HG03439 (cell line): ENCODE results near the gene GSTT4.
"Not testable (repeated sequence)": the region's sequence is repeated elsewhere in the genome, so short reads cannot be mapped to it uniquely, and the experiment has no call there.

Source experiments
- ATAC-seq: cut with Tn5 transposase; IDR thresholded peaks from one replicate; pipeline ENCODE4 v1.9.1; 2021; ENCODE audit warnings: mild to moderate bottlenecking, moderate library complexity; ENCODE audit not compliant: unreplicated experiment

GSTT4 gene

GRCh38 chr22:24005201-24005600 is at the start of gene GSTT4:
Gene GSTT4 (minus strand): TSS chr22:24005453. CDS start chr22:24005356, 97 bp downstream.
- no peak for ATAC-seq

- no peak for ATAC-seq
Measured at GRCh38 chr22:24054356-24054755, 49.1 kb upstream of the GSTT4 start.

GRCh38 chr22:24053481-24054226 is 48.4 kb upstream of the GSTT4 start:
- ATAC-seq: peak; percentile 51

- no peak for ATAC-seq
Measured at GRCh38 chr22:24051568-24051967, 46.3 kb upstream of the GSTT4 start.

GRCh38 chr22:24051028-24051427 is 45.8 kb upstream of the GSTT4 start:
- ATAC-seq: no peak

GRCh38 chr22:24049978-24050377 is 44.7 kb upstream of the GSTT4 start:
- no peak for ATAC-seq

- no peak for ATAC-seq
Measured at GRCh38 chr22:24049211-24049610, 44.0 kb upstream of the GSTT4 start.

GRCh38 chr22:24046024-24046423 is 40.8 kb upstream of the GSTT4 start:
- ATAC-seq: no peak

- no peak for ATAC-seq
Measured at GRCh38 chr22:24043958-24044357, 38.7 kb upstream of the GSTT4 start.

- not testable (repeated sequence) for ATAC-seq
Measured at GRCh38 chr22:24043465-24043864, 38.2 kb upstream of the GSTT4 start.

GRCh38 chr22:24040946-24041345 is 35.7 kb upstream of the GSTT4 start:
- ATAC-seq: no peak

GRCh38 chr22:24039046-24039445 is 33.8 kb upstream of the GSTT4 start:
- ATAC-seq: no peak

GRCh38 chr22:24037851-24038765 is 32.9 kb upstream of the GSTT4 start:
- no peak for ATAC-seq

GRCh38 chr22:24035296-24035695 is 30.0 kb upstream of the GSTT4 start:
- ATAC-seq: no peak

- no peak for ATAC-seq
Measured at GRCh38 chr22:24033731-24034130, 28.5 kb upstream of the GSTT4 start.

GRCh38 chr22:24030186-24030702 is 25.0 kb upstream of the GSTT4 start:
- no peak for ATAC-seq

- no peak for ATAC-seq
Measured at GRCh38 chr22:24029304-24029703, 24.1 kb upstream of the GSTT4 start.

- ATAC-seq: no peak
Measured at GRCh38 chr22:24028533-24028932, 23.3 kb upstream of the GSTT4 start.

- no peak for ATAC-seq
Measured at GRCh38 chr22:24027991-24028390, 22.7 kb upstream of the GSTT4 start.

GRCh38 chr22:24027389-24027975 is 22.2 kb upstream of the GSTT4 start:
- ATAC-seq: no peak

- no peak for ATAC-seq
Measured at GRCh38 chr22:24026733-24027132, 21.5 kb upstream of the GSTT4 start.
